IPS DF 4.7 (cell line): Measurements from ENCODE around the gene OR2V2.

Experiments
- DNase-seq: peaks from one replicate; pipeline ENCODE4 v3.0.0-alpha.2; 2013; ENCODE audit warnings: low spot score; ENCODE audit errors: extremely low read depth

The OR2V2 gene

DNA sequence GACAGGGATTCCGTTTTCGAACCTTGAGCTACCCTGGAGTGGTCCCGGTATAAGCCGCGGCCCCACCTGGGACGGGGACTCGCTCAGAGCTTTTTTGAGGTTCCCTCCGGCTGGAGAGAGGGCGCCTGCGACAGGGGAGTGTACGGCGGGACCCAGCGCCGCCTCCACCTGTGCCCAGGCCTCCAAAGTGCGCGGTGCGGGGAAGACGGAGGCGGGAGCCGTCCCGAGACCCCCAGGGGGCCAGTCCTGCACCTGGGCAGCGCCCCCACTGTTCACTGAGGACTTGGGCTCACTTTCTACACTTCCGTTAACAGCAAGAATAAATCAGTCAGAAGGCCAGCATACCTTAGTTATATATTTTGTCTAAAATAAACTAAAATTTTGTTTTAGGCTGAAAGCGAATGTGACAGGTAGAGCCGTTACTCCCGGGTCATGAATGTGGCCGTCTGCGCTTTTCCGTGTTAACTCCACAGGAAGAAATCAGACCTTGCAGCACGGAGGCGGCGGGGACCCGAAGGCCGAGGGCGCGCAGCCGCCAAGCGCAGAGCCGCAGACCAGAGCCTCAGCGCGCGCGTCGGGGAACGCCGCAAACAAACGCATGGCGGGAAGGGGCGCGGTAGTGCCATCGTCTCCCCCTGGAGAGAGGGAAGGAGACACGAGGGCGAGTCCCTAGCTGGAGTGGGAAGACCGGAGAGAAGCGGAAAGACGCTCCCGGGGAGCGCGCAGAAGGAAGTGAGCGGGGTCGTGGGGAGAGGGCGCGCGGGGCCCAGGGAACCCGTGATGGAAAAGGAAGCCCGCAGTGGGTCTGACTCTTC is 43.5 kb downstream of the OR2V2 start:
- no peak for DNase-seq

DNA sequence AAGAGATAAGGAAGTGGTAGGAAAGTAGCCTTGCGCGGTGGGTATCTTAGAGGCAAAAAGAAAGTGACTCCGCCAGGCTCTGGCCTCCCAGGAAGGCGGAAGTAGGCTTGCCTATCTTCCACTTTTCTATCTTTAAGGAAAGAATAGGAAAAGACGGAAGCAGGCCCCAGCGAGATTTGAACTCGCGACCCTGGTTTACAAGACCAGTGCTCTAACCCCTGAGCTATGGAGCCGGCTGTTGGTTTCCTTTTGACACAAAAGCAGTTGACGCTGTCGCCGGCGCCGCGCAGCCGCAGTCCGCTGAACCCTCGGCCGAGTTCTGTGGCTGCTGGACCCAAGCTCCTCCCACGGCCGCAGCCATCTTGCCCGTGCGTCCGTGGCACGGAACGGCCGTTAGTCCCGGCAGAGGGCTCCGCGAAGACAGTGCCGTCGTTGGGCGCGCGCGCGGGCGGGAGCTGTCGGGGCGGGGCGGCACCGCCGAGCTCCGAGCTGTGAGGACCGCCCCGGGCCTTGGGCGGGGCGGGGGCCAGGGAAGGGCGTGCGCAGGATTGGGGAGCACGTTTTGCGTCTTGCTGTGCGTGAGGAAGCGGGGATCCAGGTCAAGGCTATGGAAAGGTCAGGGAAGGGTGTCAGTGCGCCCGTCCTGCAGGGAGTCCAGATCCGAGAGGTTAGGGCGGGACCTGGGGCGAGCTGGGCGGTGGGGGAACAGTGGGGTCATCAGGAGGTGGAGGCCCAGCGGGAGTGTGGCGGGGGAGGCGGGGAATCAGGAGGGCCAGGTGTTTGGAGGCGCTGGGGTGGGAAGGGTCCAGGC is 44.3 kb downstream of the OR2V2 start:
- no peak for DNase-seq

- no peak for DNase-seq
Observed at GRCh38 chr5:181192337-181193046, 45.1 kb downstream of the OR2V2 start.

DNA sequence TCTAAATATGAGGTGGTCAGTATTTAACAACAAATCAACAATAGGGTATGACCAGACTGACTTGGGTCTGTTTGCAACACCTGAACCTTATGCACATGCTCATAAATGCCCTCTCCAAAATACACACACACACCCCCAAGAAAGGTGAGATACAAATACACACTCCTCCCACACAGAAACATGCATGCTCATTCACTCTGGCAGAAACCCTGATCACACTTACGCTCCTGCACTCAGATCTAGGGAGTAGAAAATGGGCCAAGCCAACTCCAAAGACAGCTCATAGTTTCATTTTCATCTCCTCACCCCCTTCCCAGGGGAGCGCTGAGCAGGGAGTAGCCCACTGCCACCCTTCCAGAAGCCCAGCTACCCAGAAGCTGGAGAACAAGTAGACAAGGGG is 46.3 kb downstream of the OR2V2 start:
- DNase-seq: no peak

GRCh38 chr5:181194489-181195248 is 47.3 kb downstream of the OR2V2 start:
- no peak for DNase-seq

- no peak for DNase-seq
Observed at GRCh38 chr5:181195249-181195761, 47.9 kb downstream of the OR2V2 start.

- DNase-seq: no peak
Observed at GRCh38 chr5:181197326-181197951, 50.1 kb downstream of the OR2V2 start.

DNA sequence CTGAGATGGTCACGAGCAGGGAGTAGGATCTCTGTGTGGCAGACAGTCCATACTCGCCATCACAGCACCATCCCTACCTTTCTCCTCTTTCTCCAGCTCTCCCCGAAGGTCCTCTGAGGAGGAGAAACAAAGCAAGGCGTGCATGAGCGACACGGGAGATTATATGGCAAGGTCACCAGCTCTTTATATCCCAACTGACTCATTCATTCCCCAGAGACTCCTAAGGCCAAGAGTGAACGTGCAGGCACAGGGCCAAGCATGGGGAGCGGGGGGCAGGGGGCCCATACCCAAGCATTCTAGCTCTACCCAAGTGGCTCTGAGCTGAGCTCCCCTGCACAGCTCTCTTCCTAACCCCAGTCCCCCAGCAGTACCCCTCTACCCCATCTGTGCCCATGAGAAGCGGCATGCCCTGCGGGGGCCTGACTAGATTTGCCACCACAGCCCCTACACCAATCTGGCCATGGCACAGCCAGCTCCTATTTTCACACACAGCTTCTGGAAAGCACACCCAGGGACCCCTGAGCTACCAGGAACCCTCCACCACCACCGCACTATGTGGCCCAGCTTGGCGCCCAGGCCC is 50.8 kb downstream of the OR2V2 start:
- no peak for DNase-seq

GRCh38 chr5:181198905-181199519 is 51.6 kb downstream of the OR2V2 start:
- no peak for DNase-seq

- DNase-seq: no peak
Observed at GRCh38 chr5:181199881-181200638, 52.7 kb downstream of the OR2V2 start.

DNA sequence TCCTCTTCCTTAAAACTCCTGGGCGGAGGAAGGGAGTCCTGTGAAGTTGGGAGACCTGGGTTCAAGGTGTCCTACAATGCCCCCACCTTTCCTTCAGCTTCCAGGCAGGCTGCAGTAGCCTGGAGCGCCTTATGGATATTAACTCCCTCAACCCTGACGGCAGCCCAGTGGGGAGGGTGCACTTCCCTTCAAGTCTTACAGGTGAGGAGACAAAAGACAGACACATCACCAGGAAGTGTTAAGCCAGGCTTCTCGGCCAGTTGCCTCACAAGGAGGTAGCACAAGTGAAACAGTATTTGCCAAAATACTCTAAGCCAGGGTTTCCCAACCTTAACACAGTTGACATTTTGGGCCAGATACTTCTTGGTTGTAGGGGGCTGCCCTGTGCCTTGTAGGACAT is 53.4 kb downstream of the OR2V2 start:
- no peak for DNase-seq

DNA sequence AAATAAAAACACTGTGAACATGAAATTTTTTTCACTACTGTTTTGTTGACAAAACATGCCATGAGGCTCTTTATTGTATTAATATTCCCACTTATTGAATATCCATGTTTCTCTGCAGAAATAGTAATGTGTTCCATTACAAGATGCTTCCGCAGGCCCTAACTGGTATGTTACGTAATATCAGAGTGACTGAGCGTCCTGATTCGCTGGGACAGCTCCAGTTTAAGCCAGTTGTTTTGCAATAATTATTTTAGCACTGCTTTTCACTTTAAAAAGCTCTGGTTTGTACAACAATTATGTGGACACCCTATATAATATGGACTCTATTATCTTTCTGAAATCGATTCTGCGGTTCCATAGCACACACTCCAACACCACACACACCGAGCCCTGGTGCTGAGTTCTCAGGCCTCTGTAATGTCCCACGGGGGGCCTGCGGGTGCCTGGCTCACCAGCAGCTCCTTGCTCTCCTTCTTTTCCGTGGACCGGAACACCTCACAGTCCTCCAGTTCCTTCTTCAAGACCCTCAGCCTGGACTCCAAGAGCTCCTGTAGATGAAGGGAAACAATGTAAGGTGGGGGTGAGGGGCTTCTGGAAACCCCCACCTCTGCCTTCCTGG is 55.8 kb downstream of the OR2V2 start:
- DNase-seq: no peak

GRCh38 chr5:181203777-181204112 is 56.4 kb downstream of the OR2V2 start:
- DNase-seq: no peak

DNA sequence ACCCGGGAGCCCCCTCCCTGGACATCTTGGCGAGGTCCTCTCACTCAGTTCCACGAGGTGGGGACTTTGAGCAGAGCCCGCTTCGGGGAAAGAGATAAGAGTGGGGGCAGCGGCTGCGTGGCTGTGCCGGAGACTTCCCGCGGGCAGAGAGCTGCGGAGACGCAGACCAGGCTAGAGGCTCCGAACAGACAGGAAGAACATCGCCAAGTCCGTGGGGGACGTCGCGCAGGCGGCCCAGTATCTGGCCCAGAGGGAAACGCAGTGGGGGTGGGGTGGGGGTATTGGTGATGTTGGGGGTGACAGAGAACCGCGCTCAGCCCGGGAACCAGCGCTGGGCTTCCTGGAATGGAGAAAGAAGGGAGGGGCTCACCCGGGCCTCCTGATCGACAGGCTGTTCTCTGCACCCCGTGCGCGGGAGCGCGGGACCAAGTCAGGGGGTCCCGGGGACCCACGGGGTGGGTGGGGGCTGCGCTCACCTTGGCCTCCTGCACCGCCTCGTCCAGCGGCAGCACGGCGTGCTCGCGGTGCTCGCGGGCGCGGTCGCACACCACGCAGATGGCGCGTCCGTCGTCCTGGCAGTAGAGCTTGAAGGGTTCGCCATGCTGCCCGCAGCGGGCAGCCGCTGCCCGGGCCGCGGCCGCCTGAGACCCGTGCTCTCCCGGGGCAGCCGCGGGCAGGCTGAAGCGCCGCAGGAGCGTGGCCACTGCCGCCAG is 56.9 kb downstream of the OR2V2 start:
- no peak for DNase-seq

GRCh38 chr5:181204826-181205760 is 57.7 kb downstream of the OR2V2 start, which contains the start of gene TRIM7:
Gene TRIM7, minus strand, starts transcription at chr5:181205196. Its CDS starts 86 bp downstream, at chr5:181205110.
- DNase-seq: no peak

GRCh38 chr5:181205761-181206649 is 58.6 kb downstream of the OR2V2 start:
- DNase-seq: no peak
